GM23338 (cell line): ENCODE measurements around the gene NCAPH2. TPM values are rescaled to one million over a fixed set of nuclear protein-coding genes. Genes with fewer than 3 reads are reported as not detected.

Experiments
- ATAC-seq: fragments of 200-7000 bp; cut with Tn5 transposase; 3 replicates; pipeline ENCODE4 v1.9.1; 2020
- DNase-seq: peaks from one replicate; pipeline ENCODE4 v3.0.0-alpha.2; 2015; ENCODE audit warnings: low spot score
- H2AFZ ChIP-seq: fragments of 200-600 bp; sonication (generic); 2 replicates; pipeline ENCODE4 v1.8.0; 2016; ENCODE audit warnings: antibody characterized with exemption, mild to moderate bottlenecking, moderate library complexity
- H3F3A ChIP-seq: fragments of 200-600 bp; sonication (generic); replicated peaks from 2 replicates; pipeline ENCODE4 v1.8.0; 2017; ENCODE audit warnings: antibody characterized with exemption, mixed run types, low read depth
- H3K27ac ChIP-seq: fragments of 200-600 bp; sonication (generic); 2 replicates; pipeline ENCODE4 v1.6.1; 2016; ENCODE audit warnings: low read depth
- H3K27me3 ChIP-seq: fragments of 200-600 bp; sonication (generic); 2 replicates; pipeline ENCODE4 v1.8.0; 2016; ENCODE audit warnings: mild to moderate bottlenecking, mixed run types, moderate library complexity; ENCODE audit not compliant: insufficient read depth
- H3K36me3 ChIP-seq: fragments of 200-600 bp; sonication (generic); 2 replicates; pipeline ENCODE4 v1.8.0; 2016; ENCODE audit warnings: mild to moderate bottlenecking; ENCODE audit not compliant: insufficient read depth
- H3K4me1 ChIP-seq: fragments of 200-600 bp; sonication (generic); 2 replicates; pipeline ENCODE4 v1.8.0; 2016; ENCODE audit warnings: mild to moderate bottlenecking, moderate library complexity; ENCODE audit not compliant: insufficient read depth
- H3K4me2 ChIP-seq: fragments of 200-600 bp; sonication (generic); 2 replicates; pipeline ENCODE4 v1.7.1; 2017; ENCODE audit warnings: mixed run types
- H3K4me3 ChIP-seq: fragments of 200-600 bp; sonication (generic); 2 replicates; pipeline ENCODE4 v1.6.1; 2016; ENCODE audit warnings: mixed run types
- H3K79me2 ChIP-seq: fragments of 200-600 bp; sonication (generic); replicated peaks from 2 replicates; pipeline ENCODE4 v1.8.0; 2017; ENCODE audit warnings: mild to moderate bottlenecking; ENCODE audit not compliant: insufficient read depth
- H3K9me2 ChIP-seq: fragments of 200-600 bp; sonication (generic); 2 replicates; pipeline ENCODE4 v1.8.0; 2017; ENCODE audit not compliant: insufficient read depth
- H4K20me1 ChIP-seq: fragments of 200-600 bp; sonication (generic); replicated peaks from 2 replicates; pipeline ENCODE4 v1.8.0; 2017; ENCODE audit warnings: mild to moderate bottlenecking; ENCODE audit not compliant: insufficient read depth
- H3K27ac Mint-ChIP-seq: 2 replicates; pipeline ENCODE4 v1.8.0; 2020; ENCODE audit warnings: inconsistent platforms, mild to moderate bottlenecking, moderate library complexity, mixed read lengths
- H3K27me3 Mint-ChIP-seq: 3 replicates; pipeline ENCODE4 v1.8.0; 2022; ENCODE audit warnings: low read depth, mild to moderate bottlenecking, moderate library complexity, mixed read lengths, inconsistent platforms; ENCODE audit not compliant: insufficient read depth, poor library complexity
- H3K36me3 Mint-ChIP-seq: 3 replicates; pipeline ENCODE4 v1.8.0; 2021; ENCODE audit warnings: low read depth, mild to moderate bottlenecking, inconsistent platforms, moderate library complexity, mixed read lengths
- H3K4me1 Mint-ChIP-seq: 3 replicates; pipeline ENCODE4 v1.8.0; 2020; ENCODE audit warnings: mild to moderate bottlenecking, inconsistent platforms, mixed read lengths
- H3K4me3 Mint-ChIP-seq: 3 replicates; pipeline ENCODE4 v1.8.0; 2021; ENCODE audit warnings: moderate library complexity, mild to moderate bottlenecking, inconsistent platforms, mixed read lengths
- H3K9me3 Mint-ChIP-seq: 3 replicates; pipeline ENCODE4 v1.8.0; 2020; ENCODE audit warnings: moderate library complexity, mild to moderate bottlenecking, inconsistent platforms, mixed read lengths
- CREB1 ChIP-seq: fragments of 250-450 bp; sonication (Bioruptor Pico); IDR thresholded peaks from 2 replicates; pipeline ENCODE4 v1.5.0; 2020; ENCODE audit warnings: low read depth, mild to moderate bottlenecking, moderate library complexity
- CTCF ChIP-seq, 2 experiments: fragments of 200-600 bp in 1 of 2; sonication (generic) in 1 of 2; conservative IDR thresholded peaks; 2 replicates each; pipeline versions ENCODE4 v1.5.1 to v1.6.1; 2016 to 2017; ENCODE audit warnings: antibody characterized with exemption in 2 of 2, low read depth in 2 of 2, mild to moderate bottlenecking in 2 of 2, moderate library complexity in 1 of 2
- EZH2 ChIP-seq: fragments of 200-600 bp; sonication (generic); IDR thresholded peaks from one replicate; pipeline ENCODE4 v1.8.0; 2017; ENCODE audit warnings: antibody characterized with exemption, mild to moderate bottlenecking, low read depth; ENCODE audit not compliant: unreplicated experiment
- NANOG ChIP-seq: IDR thresholded peaks from 2 replicates; pipeline ENCODE4 v1.6.1; 2016; ENCODE audit warnings: antibody characterized with exemption, borderline replicate concordance
- REST ChIP-seq: IDR thresholded peaks from one replicate; pipeline ENCODE4 v1.6.1; 2018; ENCODE audit warnings: antibody characterized with exemption; ENCODE audit not compliant: unreplicated experiment
- STAT1 ChIP-seq: IDR thresholded peaks from one replicate; pipeline ENCODE4 v1.6.1; 2016; ENCODE audit warnings: antibody characterized with exemption; ENCODE audit not compliant: unreplicated experiment
- ZNF114 ChIP-seq: fragments of 250-450 bp; sonication (Bioruptor Pico); IDR thresholded peaks from 2 replicates; pipeline ENCODE4 v1.5.0; 2020; ENCODE audit warnings: mild to moderate bottlenecking, moderate library complexity
- ZNF331 ChIP-seq: fragments of 250-450 bp; sonication (Bioruptor Pico); IDR thresholded peaks from 2 replicates; pipeline ENCODE4 v1.5.0; 2020; ENCODE audit warnings: low read depth, mild to moderate bottlenecking, moderate library complexity
- ZNF462 ChIP-seq: fragments of 250-450 bp; sonication (Bioruptor Pico); IDR thresholded peaks from 2 replicates; pipeline ENCODE4 v1.5.0; 2020; ENCODE audit warnings: mild to moderate bottlenecking, moderate library complexity
- polyA plus RNA-seq: library from polyadenylated mRNA; unstranded; fragments of >200 nt; fragmentation: Nextera tagmentation; extraction: Ambion mirVana; gene quantifications from 2 replicates; pipeline ENCODE4 v1.2.1, GENCODE V29; 2016
- total RNA-seq: library from RNA; depleted of rRNA; stranded (reverse); fragments of >200 nt; shearing (Covaris generic); gene quantifications from 2 replicates; pipeline ENCODE4 v1.2.3, GENCODE V29; 2014
- TF ChIP-seq, protein P1 (sequence below): IDR thresholded peaks from 2 replicates; pipeline ENCODE4 v1.6.1; 2016; ENCODE audit warnings: antibody characterized with exemption

NCAPH2 gene
- total and polyA plus RNA-seq, 2 experiments from 2014 or later, result 52.2 to 76.1 TPM

GRCh38 chr22:50518606-50519005 is 10.6 kb downstream of the NCAPH2 start (continued):
- TF ChIP-seq REST, result no peak
- TF ChIP-seq CREB1 (CRISPR knock-in tag), result no peak
- TF ChIP-seq, protein P1, sequence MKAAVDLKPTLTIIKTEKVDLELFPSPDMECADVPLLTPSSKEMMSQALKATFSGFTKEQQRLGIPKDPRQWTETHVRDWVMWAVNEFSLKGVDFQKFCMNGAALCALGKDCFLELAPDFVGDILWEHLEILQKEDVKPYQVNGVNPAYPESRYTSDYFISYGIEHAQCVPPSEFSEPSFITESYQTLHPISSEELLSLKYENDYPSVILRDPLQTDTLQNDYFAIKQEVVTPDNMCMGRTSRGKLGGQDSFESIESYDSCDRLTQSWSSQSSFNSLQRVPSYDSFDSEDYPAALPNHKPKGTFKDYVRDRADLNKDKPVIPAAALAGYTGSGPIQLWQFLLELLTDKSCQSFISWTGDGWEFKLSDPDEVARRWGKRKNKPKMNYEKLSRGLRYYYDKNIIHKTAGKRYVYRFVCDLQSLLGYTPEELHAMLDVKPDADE, result no peak

GRCh38 chr22:50519151-50519550 is 11.1 kb downstream of the NCAPH2 start:
- peaks cover 17% of the 10 kb centered on the region for H3K36me3 Mint-ChIP-seq
- no peak for DNase-seq
- no peaks in the 10 kb centered on the region; the same call in 1 of the 2 replicates for H3K36me3 ChIP-seq
- TF ChIP-seq CTCF (conservative IDR thresholded peaks at IDR 0.05; ENCODE audit: low read depth in 2 of 2), result no peak
- TF ChIP-seq, protein P1, result no peak
- no peak for TF ChIP-seq ZNF462 (CRISPR knock-in tag)
- no peak for TF ChIP-seq STAT1
- TF ChIP-seq ZNF114, result no peak
- TF ChIP-seq EZH2, result no peak
- no peak for TF ChIP-seq ZNF331
- TF ChIP-seq NANOG, result no peak

More at GRCh38 chr22:50519151-50519550, 11.1 kb downstream of the NCAPH2 start:
- Mint-ChIP-seq H3K9me3 (no peaks in the 10 kb centered on the region; the same call in 2 of the 3 replicates), H3K4me3 (no peak overlapping the region), H3K27ac (no peak overlapping the region), H3K4me1 (no peaks in the 10 kb centered on the region), H3K27me3 (peaks cover 6% of the 10 kb centered on the region)
- Histone ChIP-seq H3K4me1 (no peaks in the 10 kb centered on the region), H2AFZ (no peak overlapping the region), H4K20me1 (peaks cover 6% of the 10 kb centered on the region; the same call in 1 of the 2 replicates), H3K27ac (no peak overlapping the region), H3F3A (no peaks in the 10 kb centered on the region), H3K4me2 (no peak overlapping the region), H3K27me3 (no peaks in the 10 kb centered on the region), H3K79me2 (peaks cover 14% of the 10 kb centered on the region), H3K9me2 (no peaks in the 10 kb centered on the region), H3K4me3 (no peak overlapping the region)
- no peak for ATAC-seq
